Measurements from ENCODE around the gene TIAM2.

TIAM2 gene

DNA sequence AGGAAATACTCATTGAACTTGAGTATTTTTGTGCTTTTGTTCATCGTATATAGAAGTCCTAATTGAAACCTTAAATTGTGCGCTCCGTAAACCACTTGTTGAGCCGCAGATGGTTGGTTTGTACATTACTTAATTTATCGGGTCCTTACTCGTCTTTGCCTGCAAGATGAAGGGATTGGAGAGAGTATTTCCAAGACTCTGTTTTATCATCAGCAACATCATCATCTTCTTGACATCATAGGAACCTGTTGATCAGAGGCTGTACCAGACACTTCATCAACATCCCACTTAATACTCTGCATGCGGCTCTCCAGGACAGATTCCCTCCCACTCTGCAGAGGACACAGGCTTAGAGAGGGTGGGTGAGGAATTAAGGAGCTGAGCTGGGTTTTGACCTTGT is 28.6 kb downstream of the TIAM2 start:
- no peak for DNase-seq (ENCODE audit: low read depth in 2 of 2, low spot score in 1 of 2)

- DNase-seq (ENCODE audit: low read depth in 2 of 2, low spot score in 1 of 2) = no peak
Observed at GRCh38 chr6:155024391-155025027, 29.4 kb downstream of the TIAM2 start.

GRCh38 chr6:155026022-155026705 is 31.0 kb downstream of the TIAM2 start:
- DNase-seq (ENCODE audit: low read depth in 2 of 2, low spot score in 1 of 2) = no peak

DNA sequence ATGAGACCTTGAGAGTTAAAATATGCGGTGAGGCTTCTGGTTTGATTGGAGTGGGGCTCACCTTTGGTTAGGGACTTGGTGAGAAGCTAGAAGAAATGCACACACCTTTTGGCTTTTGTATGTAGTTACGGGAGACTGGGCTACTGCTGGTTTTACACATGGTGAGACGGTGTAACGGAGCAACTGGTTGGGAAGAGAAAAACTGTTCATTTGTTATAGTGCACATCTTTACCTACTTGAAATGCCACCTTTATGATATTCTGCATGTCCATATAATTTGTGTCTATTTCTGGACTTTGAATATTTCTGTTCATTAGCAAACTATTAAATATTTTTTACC is 31.6 kb downstream of the TIAM2 start:
- no peak for DNase-seq (ENCODE audit: low read depth in 2 of 2, low spot score in 1 of 2)

DNA sequence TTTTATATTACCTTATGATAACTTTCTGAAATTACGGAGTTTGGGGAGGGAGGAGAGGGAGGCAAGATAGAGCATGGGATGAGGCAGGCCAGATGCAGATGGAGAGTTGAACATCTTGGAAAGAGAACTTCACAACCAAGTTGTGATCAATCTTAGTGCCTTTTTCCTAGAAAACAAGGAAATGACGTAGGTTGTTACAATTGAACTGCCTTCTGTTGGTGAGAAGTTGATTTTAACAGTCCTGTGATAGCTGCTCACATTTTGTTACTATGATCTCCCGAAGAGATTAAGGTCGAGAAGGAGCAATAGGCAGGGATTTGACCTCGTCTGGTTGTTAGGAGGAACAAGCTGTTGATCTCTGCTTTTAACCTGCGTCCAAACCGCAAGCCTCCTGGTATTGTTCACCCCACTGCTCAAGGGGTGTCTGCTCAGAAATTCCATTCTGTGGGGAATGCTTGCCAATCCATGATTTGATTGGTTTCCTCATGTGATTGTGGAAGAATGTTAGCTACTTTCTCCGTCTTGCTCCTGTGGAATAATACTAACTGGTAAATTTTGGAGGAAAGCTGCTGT is 35.1 kb downstream of the TIAM2 start:
- no peak for DNase-seq (ENCODE audit: low read depth in 2 of 2, low spot score in 1 of 2)

DNA sequence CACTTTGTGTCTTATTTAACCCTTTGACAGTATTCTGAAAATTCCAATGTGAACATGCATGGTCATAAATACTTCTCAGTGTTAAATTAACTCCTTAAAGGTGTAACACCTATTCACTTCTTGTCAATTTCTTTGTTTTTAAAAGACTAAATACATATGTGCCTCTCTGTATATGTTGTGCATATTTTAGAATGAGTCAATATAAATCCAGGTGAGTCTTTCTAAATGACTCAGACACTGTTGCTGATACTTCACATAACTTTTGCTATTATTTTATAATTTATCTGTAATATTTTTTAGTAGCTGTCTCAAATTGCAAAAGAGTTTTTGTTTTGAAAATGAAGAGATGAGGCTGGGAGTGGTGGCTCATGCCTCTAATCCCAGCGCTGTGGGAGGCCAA is 36.0 kb downstream of the TIAM2 start:
- no peak for DNase-seq (ENCODE audit: low read depth in 2 of 2, low spot score in 1 of 2)

- DNase-seq (ENCODE audit: low read depth in 2 of 2, low spot score in 1 of 2) = no peak
Observed at GRCh38 chr6:155033021-155033791, 38.1 kb downstream of the TIAM2 start.

DNA sequence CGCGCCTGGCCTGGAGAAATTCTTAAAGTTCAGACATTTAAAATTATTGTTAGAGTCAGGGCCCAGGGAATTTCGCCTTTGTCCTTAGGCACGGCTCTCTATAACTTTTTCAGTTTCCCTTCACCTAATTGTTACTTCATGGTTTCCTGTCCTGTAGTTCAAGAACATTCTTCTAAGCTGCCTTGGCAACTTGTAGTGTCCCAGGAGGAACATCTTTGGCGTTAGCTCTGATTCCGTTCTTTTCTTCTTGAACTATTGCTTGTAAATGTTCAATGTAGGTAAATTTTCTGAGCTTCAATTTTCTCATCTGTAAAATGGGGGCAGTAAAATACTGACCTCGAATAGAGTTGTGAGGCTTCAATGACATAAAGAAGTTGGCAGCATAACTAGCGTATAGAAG is 41.8 kb downstream of the TIAM2 start:
- no peak for DNase-seq (ENCODE audit: low read depth in 2 of 2, low spot score in 1 of 2)

- DNase-seq (ENCODE audit: low read depth in 2 of 2, low spot score in 1 of 2) = no peak
Observed at GRCh38 chr6:155038104-155038503, 43.0 kb downstream of the TIAM2 start.

DNA sequence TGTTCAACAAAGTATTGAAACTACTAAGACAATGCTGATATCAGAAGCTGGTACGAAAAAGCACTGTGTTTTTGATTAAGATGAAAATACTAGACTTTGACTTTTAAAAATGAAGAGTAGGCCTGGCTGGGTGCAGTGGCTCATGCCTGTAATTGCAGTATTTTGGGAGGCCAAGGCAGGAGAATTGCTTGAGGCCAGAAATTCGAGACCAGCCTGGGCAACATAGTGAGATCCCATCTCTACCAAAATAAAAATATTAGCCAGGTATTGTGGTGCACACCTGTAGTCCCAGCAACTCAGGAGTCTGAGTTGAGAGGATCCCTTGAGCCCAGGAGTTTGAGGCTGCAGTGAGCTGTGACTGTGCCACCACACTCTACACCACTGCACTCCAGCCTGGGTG is 43.4 kb downstream of the TIAM2 start:
- no peak for DNase-seq (ENCODE audit: low read depth in 2 of 2, low spot score in 1 of 2)

DNA sequence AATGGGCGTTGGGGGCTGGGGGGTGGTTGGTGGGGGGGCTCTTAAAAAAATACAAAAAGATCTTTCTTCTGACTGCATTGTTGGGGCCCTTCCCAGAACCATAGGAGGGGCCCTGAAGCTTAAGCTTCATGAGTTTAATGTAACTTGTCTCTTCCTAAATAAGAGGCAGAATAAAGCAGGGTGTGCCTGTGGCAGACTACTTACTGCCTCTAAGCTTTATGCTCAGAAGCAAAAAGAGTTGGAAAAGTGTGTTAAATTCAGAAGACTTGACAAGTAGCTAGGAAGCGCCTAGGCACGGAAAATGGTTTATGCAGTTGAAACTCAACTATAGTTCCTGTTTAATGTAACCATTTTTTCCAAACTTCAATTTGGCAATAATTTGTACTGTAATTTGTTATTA is 44.5 kb downstream of the TIAM2 start:
- DNase-seq (ENCODE audit: low read depth in 2 of 2, low spot score in 1 of 2) = no peak

DNA sequence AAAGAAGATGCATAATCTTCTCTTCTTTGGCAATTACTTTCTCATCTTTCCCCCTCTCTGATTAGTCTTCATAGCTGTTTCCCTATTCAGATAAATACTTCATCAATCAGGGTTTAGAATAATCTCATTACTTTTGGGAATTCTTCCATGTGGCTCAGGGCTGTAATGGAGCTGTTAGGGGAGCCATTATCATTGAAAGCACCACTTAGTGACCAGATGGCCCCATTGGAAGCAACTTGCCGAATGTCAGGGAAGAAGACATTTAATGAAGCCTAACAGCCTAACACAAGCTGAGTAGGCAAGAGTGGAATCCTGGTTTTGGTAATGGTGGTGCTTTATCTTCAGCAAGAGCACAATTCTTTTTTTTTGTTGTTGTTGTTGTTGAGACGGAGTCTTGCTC is 45.0 kb downstream of the TIAM2 start:
- DNase-seq (ENCODE audit: low read depth in 2 of 2, low spot score in 1 of 2) = no peak

DNA sequence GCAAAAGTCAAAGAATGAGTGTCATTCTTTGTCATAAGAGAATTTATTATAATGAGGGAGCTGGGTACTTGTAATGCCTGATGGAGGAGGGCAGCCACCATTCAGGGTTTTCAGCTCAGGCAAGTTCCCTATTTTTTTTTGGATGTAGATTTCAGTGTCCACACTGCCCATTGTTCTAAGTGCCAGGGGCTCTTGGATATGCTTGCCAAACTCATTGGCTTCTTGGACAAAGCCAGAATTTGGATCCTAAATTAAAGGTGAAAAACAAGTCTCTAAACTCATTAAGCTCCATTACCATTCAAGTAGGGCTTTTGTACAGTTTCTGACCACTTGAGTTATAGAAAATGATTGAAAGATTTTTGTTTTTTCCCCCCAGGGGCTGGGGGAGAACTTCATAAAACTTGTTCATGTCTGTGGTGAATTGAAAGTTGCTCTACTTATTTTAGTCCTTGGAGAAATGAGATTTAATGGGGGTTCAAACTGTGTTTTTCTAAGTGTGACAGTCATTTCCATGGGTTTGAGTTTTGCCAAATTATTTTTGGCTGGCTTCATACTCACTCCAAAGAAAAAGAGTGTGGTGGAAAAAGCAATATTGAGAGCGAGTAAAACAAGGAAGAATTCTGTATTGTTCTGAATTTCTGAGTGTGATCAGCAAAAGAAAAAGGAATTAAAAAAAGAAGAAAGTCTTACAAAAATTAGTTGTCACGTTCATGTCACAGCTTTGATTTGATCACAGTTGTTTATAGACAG is 46.0 kb downstream of the TIAM2 start:
- no peak for DNase-seq (ENCODE audit: low read depth in 2 of 2, low spot score in 1 of 2)

DNA sequence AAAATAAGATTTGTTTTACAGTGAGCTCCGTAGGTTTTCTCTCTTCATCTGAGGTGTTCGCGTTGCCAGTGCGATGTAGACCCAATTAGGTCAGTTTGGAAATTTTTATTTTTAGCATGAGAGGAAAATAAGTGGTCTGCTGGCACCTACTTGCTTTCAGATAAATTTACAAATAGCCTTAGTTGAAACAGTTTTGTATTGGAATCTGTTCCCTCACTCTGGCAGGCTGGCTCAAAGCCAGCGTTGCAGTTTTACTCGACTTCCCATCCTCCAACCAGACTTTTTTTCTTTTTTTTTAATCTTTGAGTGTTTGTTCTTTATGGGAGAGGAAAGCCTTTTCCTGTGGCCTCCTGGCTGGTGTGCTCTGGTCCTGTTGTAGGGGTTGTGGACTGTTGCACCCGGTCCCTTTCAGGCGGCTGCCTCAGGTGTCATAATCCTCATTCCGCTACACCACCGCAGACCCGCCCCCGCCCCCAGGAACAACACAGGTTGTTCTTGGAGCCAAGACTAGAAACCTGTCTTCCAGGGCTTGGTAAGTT is 46.7 kb downstream of the TIAM2 start:
- DNase-seq (ENCODE audit: low read depth in 2 of 2, low spot score in 1 of 2) = no peak

- DNase-seq (ENCODE audit: low read depth in 2 of 2, low spot score in 1 of 2) = no peak
Observed at GRCh38 chr6:155042983-155043382, 47.9 kb downstream of the TIAM2 start.

DNA sequence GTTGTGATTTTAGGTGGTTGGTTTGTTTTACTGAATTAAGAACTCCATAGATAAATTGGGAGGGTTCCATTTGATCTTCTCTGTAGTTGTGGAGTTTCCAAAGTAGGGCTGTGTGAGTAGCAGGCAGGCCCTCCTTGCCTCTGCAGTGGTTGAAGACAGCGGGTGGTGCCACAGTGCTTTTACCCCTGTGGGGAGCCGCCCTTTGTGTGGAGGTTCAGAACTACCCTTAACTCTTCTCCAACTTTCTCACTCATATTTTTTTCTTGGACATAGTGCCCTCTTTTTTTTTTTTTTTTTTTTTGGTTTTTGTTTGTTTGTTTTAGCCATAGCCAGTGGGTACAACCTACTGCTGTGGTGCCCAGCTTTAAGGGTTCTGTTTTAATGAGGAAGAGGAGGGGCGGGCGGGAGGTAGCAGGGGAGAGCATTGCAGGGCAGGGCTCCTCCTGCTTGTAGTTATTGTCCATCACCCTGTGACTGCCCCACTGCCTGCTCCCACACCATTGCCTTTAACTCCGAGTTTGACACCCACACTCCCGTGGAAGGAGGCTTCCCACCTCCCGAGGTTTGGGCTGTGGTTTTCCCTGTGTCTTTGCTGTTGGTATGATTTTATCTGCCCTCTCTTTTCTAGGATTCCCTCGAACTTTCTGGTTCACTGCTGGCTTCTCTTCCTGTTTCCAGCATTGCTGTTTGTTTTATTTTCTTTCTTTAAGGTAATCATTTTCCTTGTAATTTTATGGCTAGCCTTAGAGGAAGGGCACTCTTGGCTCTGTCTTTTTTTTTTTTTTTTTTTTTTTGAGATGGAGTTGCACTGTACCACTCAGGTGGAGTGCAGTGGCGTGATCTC is 50.7 kb downstream of the TIAM2 start:
- DNase-seq (ENCODE audit: low read depth in 2 of 2, low spot score in 1 of 2) = no peak

DNA sequence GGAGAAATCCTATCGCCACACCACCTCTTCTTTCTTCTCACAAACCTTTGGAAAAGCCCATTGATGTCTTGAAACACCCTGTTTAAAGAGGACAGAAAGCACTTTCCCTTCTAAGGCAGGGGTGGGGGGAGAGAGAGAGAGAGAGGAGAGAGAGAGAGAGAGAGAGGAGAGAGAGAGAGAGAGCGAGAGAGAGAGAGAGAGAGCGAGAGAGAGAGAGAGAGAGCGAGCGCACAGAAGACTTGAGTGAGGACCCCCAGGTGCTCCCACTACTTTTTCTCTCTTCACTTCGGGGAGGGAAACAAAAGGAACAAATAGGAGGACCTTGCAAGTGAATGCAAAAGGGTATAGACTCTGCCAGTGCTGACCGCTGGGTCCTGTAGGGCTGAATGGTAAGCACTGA is 52.4 kb downstream of the TIAM2 start:
- DNase-seq (ENCODE audit: low read depth in 2 of 2, low spot score in 1 of 2) = no peak

GRCh38 chr6:155050311-155050710 is 55.2 kb downstream of the TIAM2 start:
- no peak for DNase-seq (ENCODE audit: low read depth in 2 of 2, low spot score in 1 of 2)

GRCh38 chr6:155054491-155055250 is 59.6 kb downstream of the TIAM2 start:
- no peak for DNase-seq (ENCODE audit: low read depth in 2 of 2, low spot score in 1 of 2)

GRCh38 chr6:155055729-155056128 is 60.6 kb downstream of the TIAM2 start:
- DNase-seq (ENCODE audit: low read depth in 2 of 2, low spot score in 1 of 2) = no peak
